ENCODE measurements around the gene GRIN2B.

Gene GRIN2B

GRCh38 chr12:13980538-13981295 lies 685 bp downstream of the GRIN2B start:
- H3K4me1 ChIP-seq (ENCODE audit: control insufficient read depth, insufficient read depth, low read length), result peaks cover 3% of the 10 kb centered on the region
- no peaks in the 10 kb centered on the region for H3K36me3 ChIP-seq (ENCODE audit: control insufficient read depth, insufficient read depth, low read length)
- H3K27ac ChIP-seq (ENCODE audit: insufficient read depth, low read depth, low read length, poor library complexity, severe bottlenecking), result no peak overlapping the region
- peaks cover 50% of the 10 kb centered on the region for H3K27me3 ChIP-seq (ENCODE audit: control insufficient read depth, insufficient read depth, low read length, poor library complexity, severe bottlenecking)
- H3K9me3 ChIP-seq (ENCODE audit: control insufficient read depth, low read length), result no peaks in the 10 kb centered on the region
- 0% methylated on average over 50 to 53 of the region's 53 CpGs for WGBS, 2 experiments
- peak overlapping the region; percentile 34 for H3K4me3 ChIP-seq (ENCODE audit: insufficient read depth, low read depth, low read length)

- Histone ChIP-seq H3K4me3 (ENCODE audit: insufficient read depth, low read depth, low read length) (peak overlapping the region; percentile 34), H3K36me3 (ENCODE audit: control insufficient read depth, insufficient read depth, low read length) (no peaks in the 10 kb centered on the region), H3K27me3 (ENCODE audit: control insufficient read depth, insufficient read depth, low read length, poor library complexity, severe bottlenecking) (peaks cover 50% of the 10 kb centered on the region), H3K9me3 (ENCODE audit: control insufficient read depth, low read length) (no peaks in the 10 kb centered on the region), H3K27ac (ENCODE audit: insufficient read depth, low read depth, low read length, poor library complexity, severe bottlenecking) (no peak overlapping the region), H3K4me1 (ENCODE audit: control insufficient read depth, insufficient read depth, low read length) (peaks cover 3% of the 10 kb centered on the region)
- WGBS, 2 experiments, result 30 to 33% methylated on average over 14 to 15 of the region's 15 CpGs
Measured at GRCh38 chr12:13979772-13980378, 1.5 kb downstream of the GRIN2B start.

- Histone ChIP-seq H3K27ac (ENCODE audit: insufficient read depth, low read depth, low read length, poor library complexity, severe bottlenecking) (no peak overlapping the region), H3K9me3 (ENCODE audit: control insufficient read depth, low read length) (no peaks in the 10 kb centered on the region), H3K27me3 (ENCODE audit: control insufficient read depth, insufficient read depth, low read length, poor library complexity, severe bottlenecking) (peaks cover 50% of the 10 kb centered on the region), H3K4me3 (ENCODE audit: insufficient read depth, low read depth, low read length) (no peak overlapping the region), H3K36me3 (ENCODE audit: control insufficient read depth, insufficient read depth, low read length) (no peaks in the 10 kb centered on the region), H3K4me1 (ENCODE audit: control insufficient read depth, insufficient read depth, low read length) (peaks cover 3% of the 10 kb centered on the region)
- WGBS, 2 experiments, result 86 to 93% methylated on average over 2 to 4 of the region's 4 CpGs
Measured at GRCh38 chr12:13978876-13979275, 2.5 kb downstream of the GRIN2B start.

GRCh38 chr12:13976880-13977279 lies 4.5 kb downstream of the GRIN2B start:
- WGBS, 2 experiments, result 95 to 96% methylated on average over 2 of the region's 2 CpGs
- peaks cover 32% of the 10 kb centered on the region for H3K27me3 ChIP-seq (ENCODE audit: control insufficient read depth, insufficient read depth, low read length, poor library complexity, severe bottlenecking)

DNA sequence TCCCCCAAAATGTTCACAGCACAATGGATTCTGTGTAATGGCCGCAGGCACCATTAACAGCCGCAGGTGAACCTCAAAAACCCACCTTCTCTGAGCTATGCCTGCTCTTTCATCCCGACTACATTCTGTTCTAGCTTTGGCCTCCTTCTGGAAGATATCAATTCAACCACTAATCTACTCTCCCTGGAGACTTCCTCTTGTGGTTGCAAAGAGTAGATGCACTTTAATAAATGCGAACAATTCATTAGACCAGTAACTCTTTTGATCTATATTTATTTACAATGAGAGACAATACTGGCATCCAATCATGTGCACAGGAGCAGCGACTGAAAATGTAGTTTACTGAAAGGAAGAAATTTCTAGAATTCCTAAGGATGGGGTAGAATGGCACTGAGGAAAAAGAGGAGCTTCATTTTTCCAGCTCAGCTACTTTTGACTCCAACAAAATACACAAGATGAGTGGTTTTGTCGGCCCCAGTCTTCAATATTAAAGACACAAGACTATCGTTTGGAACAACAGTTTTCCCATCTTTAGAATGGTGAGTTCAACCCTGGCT lies 5.3 kb downstream of the GRIN2B start:
- 90 to 91% methylated on average over 5 to 7 of the region's 7 CpGs for WGBS, 2 experiments
- H3K27me3 ChIP-seq (ENCODE audit: control insufficient read depth, insufficient read depth, low read length, poor library complexity, severe bottlenecking), result peaks cover 25% of the 10 kb centered on the region

More at GRCh38 chr12:13976880-13977279, 4.5 kb downstream of the GRIN2B start:
- Histone ChIP-seq H3K9me3 (ENCODE audit: control insufficient read depth, low read length) (no peaks in the 10 kb centered on the region), H3K4me3 (ENCODE audit: insufficient read depth, low read depth, low read length) (no peak overlapping the region), H3K4me1 (ENCODE audit: control insufficient read depth, insufficient read depth, low read length) (peaks cover 3% of the 10 kb centered on the region), H3K27ac (ENCODE audit: insufficient read depth, low read depth, low read length, poor library complexity, severe bottlenecking) (no peak overlapping the region), H3K36me3 (ENCODE audit: control insufficient read depth, insufficient read depth, low read length) (no peaks in the 10 kb centered on the region)

DNA sequence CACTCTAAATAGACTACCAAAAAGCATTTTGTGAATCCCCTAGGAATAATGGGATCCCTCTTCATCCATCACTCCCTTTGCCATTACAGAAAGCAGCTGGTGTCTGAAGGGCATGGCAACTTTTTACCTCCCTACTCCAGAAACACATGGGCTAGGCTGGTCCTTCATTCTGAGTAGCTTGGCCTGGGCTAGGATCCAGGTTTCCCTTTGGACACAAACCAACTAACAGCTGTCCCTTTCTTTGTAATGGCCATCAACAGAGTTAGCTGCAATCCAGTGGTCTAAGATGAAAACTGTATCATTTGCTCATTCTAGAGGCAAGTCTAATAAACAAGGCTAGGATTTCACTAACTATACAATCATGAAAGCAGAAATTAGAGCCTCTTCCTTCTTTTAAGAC lies 7.4 kb downstream of the GRIN2B start:
- no peak overlapping the region for H3K4me3 ChIP-seq (ENCODE audit: insufficient read depth, low read depth, low read length)
- no peaks in the 10 kb centered on the region for H3K9me3 ChIP-seq (ENCODE audit: control insufficient read depth, low read length)
- peaks cover 3% of the 10 kb centered on the region for H3K4me1 ChIP-seq (ENCODE audit: control insufficient read depth, insufficient read depth, low read length)
- H3K27ac ChIP-seq (ENCODE audit: insufficient read depth, low read depth, low read length, poor library complexity, severe bottlenecking), result no peak overlapping the region
- H3K36me3 ChIP-seq (ENCODE audit: control insufficient read depth, insufficient read depth, low read length), result no peaks in the 10 kb centered on the region
- H3K27me3 ChIP-seq (ENCODE audit: control insufficient read depth, insufficient read depth, low read length, poor library complexity, severe bottlenecking), result peaks cover 4% of the 10 kb centered on the region

More for the DNA sequence above, 5.3 kb downstream of the GRIN2B start:
- Histone ChIP-seq H3K9me3 (ENCODE audit: control insufficient read depth, low read length) (no peaks in the 10 kb centered on the region), H3K4me1 (ENCODE audit: control insufficient read depth, insufficient read depth, low read length) (peaks cover 3% of the 10 kb centered on the region), H3K36me3 (ENCODE audit: control insufficient read depth, insufficient read depth, low read length) (no peaks in the 10 kb centered on the region), H3K4me3 (ENCODE audit: insufficient read depth, low read depth, low read length) (no peak overlapping the region), H3K27ac (ENCODE audit: insufficient read depth, low read depth, low read length, poor library complexity, severe bottlenecking) (no peak overlapping the region)

DNA sequence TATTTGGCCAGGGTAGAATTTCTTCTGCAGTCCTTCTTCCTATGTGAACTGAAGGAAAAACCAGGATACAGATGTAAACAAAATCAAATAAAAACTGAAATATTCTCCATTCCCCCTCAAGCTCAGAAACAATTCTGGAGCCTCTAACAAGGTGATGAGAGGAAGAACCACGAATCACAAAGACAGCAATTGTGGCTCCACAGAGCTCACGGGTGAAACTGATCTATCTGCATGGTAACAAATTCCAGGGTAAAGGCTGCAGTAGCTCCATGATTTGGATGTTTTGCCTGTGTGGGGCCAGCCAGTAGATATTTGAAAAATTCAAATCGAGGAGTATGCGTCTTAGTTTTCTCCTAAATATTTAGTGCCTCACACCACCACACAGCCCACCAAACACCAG lies 10.6 kb downstream of the GRIN2B start:
- Histone ChIP-seq H3K4me1 (ENCODE audit: control insufficient read depth, insufficient read depth, low read length) (no peaks in the 10 kb centered on the region), H3K27ac (ENCODE audit: insufficient read depth, low read depth, low read length, poor library complexity, severe bottlenecking) (no peak overlapping the region), H3K36me3 (ENCODE audit: control insufficient read depth, insufficient read depth, low read length) (no peaks in the 10 kb centered on the region), H3K27me3 (ENCODE audit: control insufficient read depth, insufficient read depth, low read length, poor library complexity, severe bottlenecking) (no peaks in the 10 kb centered on the region), H3K9me3 (ENCODE audit: control insufficient read depth, low read length) (no peaks in the 10 kb centered on the region), H3K4me3 (ENCODE audit: insufficient read depth, low read depth, low read length) (no peak overlapping the region)
- 81 to 83% methylated on average over 4 of the region's 4 CpGs for WGBS, 2 experiments

DNA sequence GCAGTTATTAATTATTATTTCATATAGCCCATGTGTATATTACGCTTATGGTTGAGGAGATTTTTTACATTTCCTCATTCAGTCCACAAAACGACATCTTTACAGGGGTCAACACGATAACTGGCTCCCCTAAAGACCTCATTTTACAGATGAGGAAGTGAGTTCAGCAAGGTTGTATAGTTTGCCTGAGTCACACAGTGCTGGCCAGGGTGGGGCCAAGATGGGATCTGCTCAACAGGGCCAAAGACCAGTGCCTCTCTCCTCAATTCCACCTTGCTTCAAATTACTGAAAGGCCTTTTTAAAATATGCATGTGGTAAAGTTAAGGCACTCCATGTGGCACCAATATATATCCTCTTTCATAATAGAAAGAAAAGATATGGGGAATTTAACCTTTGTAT lies 13.1 kb downstream of the GRIN2B start:
- H3K27ac ChIP-seq (ENCODE audit: insufficient read depth, low read depth, low read length, poor library complexity, severe bottlenecking), result no peak overlapping the region
- 100% methylated on average over 2 to 3 of the region's 3 CpGs for WGBS, 2 experiments
- no peaks in the 10 kb centered on the region for H3K36me3 ChIP-seq (ENCODE audit: control insufficient read depth, insufficient read depth, low read length)
- peaks cover 4% of the 10 kb centered on the region for H3K4me1 ChIP-seq (ENCODE audit: control insufficient read depth, insufficient read depth, low read length)
- H3K4me3 ChIP-seq (ENCODE audit: insufficient read depth, low read depth, low read length), result no peak overlapping the region
- H3K27me3 ChIP-seq (ENCODE audit: control insufficient read depth, insufficient read depth, low read length, poor library complexity, severe bottlenecking), result no peaks in the 10 kb centered on the region
- H3K9me3 ChIP-seq (ENCODE audit: control insufficient read depth, low read length), result no peaks in the 10 kb centered on the region

- Histone ChIP-seq H3K27ac (ENCODE audit: insufficient read depth, low read depth, low read length, poor library complexity, severe bottlenecking) (no peak overlapping the region), H3K36me3 (ENCODE audit: control insufficient read depth, insufficient read depth, low read length) (no peaks in the 10 kb centered on the region), H3K27me3 (ENCODE audit: control insufficient read depth, insufficient read depth, low read length, poor library complexity, severe bottlenecking) (no peaks in the 10 kb centered on the region), H3K4me1 (ENCODE audit: control insufficient read depth, insufficient read depth, low read length) (peaks cover 9% of the 10 kb centered on the region), H3K9me3 (ENCODE audit: control insufficient read depth, low read length) (no peaks in the 10 kb centered on the region), H3K4me3 (ENCODE audit: insufficient read depth, low read depth, low read length) (no peak overlapping the region)
- WGBS, 2 experiments, result 69 to 79% methylated on average over 5 of the region's 5 CpGs
Measured at GRCh38 chr12:13964666-13965065, 16.7 kb downstream of the GRIN2B start.

- Histone ChIP-seq H3K9me3 (ENCODE audit: control insufficient read depth, low read length) (no peaks in the 10 kb centered on the region), H3K4me1 (ENCODE audit: control insufficient read depth, insufficient read depth, low read length) (peaks cover 17% of the 10 kb centered on the region), H3K27me3 (ENCODE audit: control insufficient read depth, insufficient read depth, low read length, poor library complexity, severe bottlenecking) (no peaks in the 10 kb centered on the region), H3K4me3 (ENCODE audit: insufficient read depth, low read depth, low read length) (no peak overlapping the region), H3K36me3 (ENCODE audit: control insufficient read depth, insufficient read depth, low read length) (no peaks in the 10 kb centered on the region), H3K27ac (ENCODE audit: insufficient read depth, low read depth, low read length, poor library complexity, severe bottlenecking) (no peak overlapping the region)
- 87 to 90% methylated on average over 8 of the region's 8 CpGs for WGBS, 2 experiments
Measured at GRCh38 chr12:13962699-13963098, 18.7 kb downstream of the GRIN2B start.
